NCI-H748 (cell line): ENCODE results near the gene NTNG1.

Experiments
- DNase-seq: peaks from one replicate; lab custom pipeline; 2025; ENCODE audit not compliant: unreplicated experiment; lab: John Stamatoyannopoulos, UW

NTNG1 gene

GRCh38 chr1:107394301-107394700 lies 253.5 kb downstream of the NTNG1 start:
- no peak for DNase-seq

GRCh38 chr1:107401704-107402103 lies 260.9 kb downstream of the NTNG1 start:
- DNase-seq, result no peak

- DNase-seq, result no peak
Observed at GRCh38 chr1:107404756-107405155, 263.9 kb downstream of the NTNG1 start.

- no peak for DNase-seq
Observed at GRCh38 chr1:107405236-107405635, 264.4 kb downstream of the NTNG1 start.

- DNase-seq, result no peak
Observed at GRCh38 chr1:107407011-107407410, 266.2 kb downstream of the NTNG1 start.

- DNase-seq, result no peak
Observed at GRCh38 chr1:107413546-107413945, 272.7 kb downstream of the NTNG1 start.

GRCh38 chr1:107413951-107414350 lies 273.1 kb downstream of the NTNG1 start:
- no peak for DNase-seq

GRCh38 chr1:107414550-107414949 lies 273.7 kb downstream of the NTNG1 start:
- peak; percentile 57 for DNase-seq

- DNase-seq, result no peak
Observed at GRCh38 chr1:107415241-107415640, 274.4 kb downstream of the NTNG1 start.

GRCh38 chr1:107419003-107419402 lies 278.2 kb downstream of the NTNG1 start:
- no peak for DNase-seq

GRCh38 chr1:107422901-107423300 lies 282.1 kb downstream of the NTNG1 start:
- no peak for DNase-seq

- DNase-seq, result peak; percentile 71
Observed at GRCh38 chr1:107430540-107431228, 289.8 kb downstream of the NTNG1 start.

GRCh38 chr1:107432108-107432507 lies 291.3 kb downstream of the NTNG1 start:
- no peak for DNase-seq

GRCh38 chr1:107433068-107433467 lies 292.2 kb downstream of the NTNG1 start:
- DNase-seq, result no peak

GRCh38 chr1:107433635-107434360 lies 293.0 kb downstream of the NTNG1 start:
- no peak for DNase-seq

GRCh38 chr1:107434361-107434693 lies 293.5 kb downstream of the NTNG1 start:
- DNase-seq, result peak; percentile 43

- no peak for DNase-seq
Observed at GRCh38 chr1:107436552-107437241, 295.9 kb downstream of the NTNG1 start.

- DNase-seq, result no peak
Observed at GRCh38 chr1:107439567-107439966, 298.7 kb downstream of the NTNG1 start.

GRCh38 chr1:107442551-107442950 lies 301.7 kb downstream of the NTNG1 start:
- no peak for DNase-seq

GRCh38 chr1:107443027-107443426 lies 302.2 kb downstream of the NTNG1 start:
- DNase-seq, result no peak

GRCh38 chr1:107443860-107444259 lies 303.0 kb downstream of the NTNG1 start:
- DNase-seq, result peak; percentile 13

GRCh38 chr1:107444302-107444701 lies 303.5 kb downstream of the NTNG1 start:
- no peak for DNase-seq
